Hematopoietic multipotent progenitor cell treated with erythropoietin and hydrocortisone succinate and interleukin-3 and kit ligand, for 15 days (in vitro differentiated cells): ENCODE results near the gene PCSK1.
A peak's percentile ranks its signal among the peaks of the same experiment; 100 is the strongest.
"Not testable (repeated sequence)": the region's sequence is repeated elsewhere in the genome, so short reads cannot be mapped to it uniquely, and the experiment has no call there.

Experiments used
- DNase-seq: peaks from one replicate; pipeline ENCODE4 v3.0.0-alpha.2; 2015; ENCODE audit warnings: low spot score

PCSK1 gene

GRCh38 chr5:96426831-96427230 is 6.2 kb downstream of the PCSK1 start:
- DNase-seq = no peak

GRCh38 chr5:96425443-96425842 is 7.6 kb downstream of the PCSK1 start:
- no peak for DNase-seq

- no peak for DNase-seq
Observed at GRCh38 chr5:96415897-96416296, 17.2 kb downstream of the PCSK1 start.

GRCh38 chr5:96412868-96413449 is 20.1 kb downstream of the PCSK1 start:
- DNase-seq = no peak

GRCh38 chr5:96410013-96410412 is 23.0 kb downstream of the PCSK1 start:
- no peak for DNase-seq

- no peak for DNase-seq
Observed at GRCh38 chr5:96408841-96409538, 24.1 kb downstream of the PCSK1 start.

- no peak for DNase-seq
Observed at GRCh38 chr5:96408210-96408777, 24.8 kb downstream of the PCSK1 start.

GRCh38 chr5:96407436-96407835 is 25.6 kb downstream of the PCSK1 start:
- no peak for DNase-seq

GRCh38 chr5:96404191-96404867 is 28.7 kb downstream of the PCSK1 start:
- peak; percentile 23 for DNase-seq

GRCh38 chr5:96402500-96402899 is 30.5 kb downstream of the PCSK1 start:
- no peak for DNase-seq

GRCh38 chr5:96396878-96397277 is 36.2 kb downstream of the PCSK1 start:
- DNase-seq = no peak

GRCh38 chr5:96395295-96395694 is 37.8 kb downstream of the PCSK1 start:
- not testable (repeated sequence) for DNase-seq

- no peak for DNase-seq
Observed at GRCh38 chr5:96391921-96392320, 41.1 kb downstream of the PCSK1 start.

GRCh38 chr5:96388176-96388575 is 44.9 kb downstream of the PCSK1 start:
- DNase-seq = no peak

- DNase-seq = no peak
Observed at GRCh38 chr5:96387616-96388015, 45.4 kb downstream of the PCSK1 start.

- no peak for DNase-seq
Observed at GRCh38 chr5:96385538-96385937, 47.5 kb downstream of the PCSK1 start.

GRCh38 chr5:96384353-96384752 is 48.7 kb downstream of the PCSK1 start:
- no peak for DNase-seq

- DNase-seq = no peak
Observed at GRCh38 chr5:96381526-96381925, 51.5 kb downstream of the PCSK1 start.

GRCh38 chr5:96379896-96380295 is 53.2 kb downstream of the PCSK1 start:
- DNase-seq = no peak

- DNase-seq = no peak
Observed at GRCh38 chr5:96377597-96377996, 55.5 kb downstream of the PCSK1 start.

- no peak for DNase-seq
Observed at GRCh38 chr5:96377167-96377566, 55.9 kb downstream of the PCSK1 start.

GRCh38 chr5:96374653-96375052 is 58.4 kb downstream of the PCSK1 start:
- no peak for DNase-seq

GRCh38 chr5:96373381-96373733 is 59.7 kb downstream of the PCSK1 start:
- DNase-seq = no peak
